GM12801 (cell line): Measurements from ENCODE around the gene CNKSR3.

Experiments
- CTCF ChIP-seq: IDR thresholded peaks from one replicate; pipeline ENCODE4 v1.5.1; 2011; ENCODE audit warnings: control low read depth; ENCODE audit not compliant: insufficient read length; ENCODE audit errors: extremely low read depth

CNKSR3 gene

GRCh38 chr6:154440422-154441043 is 70.0 kb downstream of the CNKSR3 start:
- TF ChIP-seq CTCF = no peak

GRCh38 chr6:154440022-154440421 is 70.5 kb downstream of the CNKSR3 start:
- no peak for TF ChIP-seq CTCF

GRCh38 chr6:154438882-154439415 is 71.5 kb downstream of the CNKSR3 start:
- no peak for TF ChIP-seq CTCF

- TF ChIP-seq CTCF = no peak
These were observed 75.0 kb downstream of the CNKSR3 start for GRCh38 chr6:154435400-154435945.

- no peak for TF ChIP-seq CTCF
These were observed 75.8 kb downstream of the CNKSR3 start for GRCh38 chr6:154434662-154435061.

GRCh38 chr6:154433477-154434241 is 76.8 kb downstream of the CNKSR3 start:
- TF ChIP-seq CTCF = no peak
